ENCODE results near the gene LAYN.
A peak's percentile ranks its signal among the peaks of the same experiment; 100 is the strongest.

LAYN gene

DNA sequence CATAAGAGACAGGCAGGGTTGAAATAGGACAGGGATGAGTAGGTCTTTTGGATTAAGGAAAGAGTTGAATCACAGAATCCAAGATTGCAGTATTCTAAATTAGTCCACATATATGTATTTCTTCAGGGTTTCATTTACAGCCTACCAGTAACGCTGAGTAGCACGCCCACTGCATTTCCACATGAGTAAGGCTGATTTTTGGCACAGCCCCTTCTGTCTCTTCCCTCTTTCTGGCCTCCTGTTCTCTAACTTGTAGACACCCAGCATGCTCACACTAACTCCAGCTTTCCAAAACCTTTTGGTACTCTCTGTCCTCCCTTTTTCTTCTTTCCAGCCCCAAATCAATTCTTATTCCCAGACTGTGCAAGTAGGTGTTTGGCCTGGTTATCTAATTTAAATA, 58.0 kb downstream of the LAYN start:
- DNase-seq, result no peak

- no peak for DNase-seq
These were observed 61.1 kb downstream of the LAYN start for GRCh38 chr11:111601636-111601978.

- peak; percentile 92 for DNase-seq
These were observed 61.7 kb downstream of the LAYN start, which contains the start of gene SIK2 for GRCh38 chr11:111601979-111602864. SIK2 (plus strand) TSS chr11:111602449; CDS start chr11:111602564, 115 bp downstream.

GRCh38 chr11:111602865-111603610, 62.5 kb downstream of the LAYN start:
- no peak for DNase-seq

GRCh38 chr11:111603611-111604130, 63.2 kb downstream of the LAYN start:
- DNase-seq, result no peak

DNA sequence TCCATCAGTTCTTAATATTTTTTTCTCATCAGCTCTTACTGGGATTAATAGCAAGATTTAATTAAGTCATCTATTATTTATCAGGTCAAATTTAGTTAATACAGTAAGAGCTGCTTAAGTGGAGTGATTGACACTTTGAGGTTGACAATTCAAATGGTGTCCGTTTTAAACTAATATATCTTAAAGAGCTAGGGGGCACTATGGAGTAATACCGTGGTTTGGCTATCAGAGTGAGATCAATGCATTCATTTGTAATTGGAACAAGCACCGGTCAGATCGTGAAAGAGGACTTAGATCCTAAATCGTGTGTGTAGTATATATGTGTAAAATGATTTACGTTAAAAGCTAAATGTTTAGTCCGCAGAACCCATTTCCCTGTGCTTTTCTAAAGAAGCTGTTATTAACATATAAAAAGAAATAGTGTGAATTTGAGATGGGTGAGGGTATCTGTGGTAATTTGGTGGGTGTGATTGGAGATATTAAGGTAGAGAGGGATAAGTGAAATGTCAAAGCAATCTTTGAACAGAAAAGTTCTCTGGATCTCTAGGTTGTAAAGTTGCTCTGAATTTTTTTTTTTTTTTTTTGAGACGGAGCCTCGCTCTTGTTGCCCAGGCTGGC, 64.0 kb downstream of the LAYN start:
- no peak for DNase-seq

- no peak for DNase-seq
These were observed 65.2 kb downstream of the LAYN start for GRCh38 chr11:111605681-111606080.

- no peak for DNase-seq
These were observed 66.5 kb downstream of the LAYN start for GRCh38 chr11:111606986-111607385.

- DNase-seq, result no peak
These were observed 67.2 kb downstream of the LAYN start for GRCh38 chr11:111607751-111608150.

All from activated T-cell treated with anti-CD3 and anti-CD28 coated beads, Interleukin-2, amount 50 U/mL, for 1 hour (primary cell).